KMS-11 (cell line): ENCODE data around the gene TOB1.

Experiments
- H2AFZ ChIP-seq: fragments of 200-600 bp; sonication (generic); 2 replicates; pipeline ENCODE4 v1.6.1; 2016; ENCODE audit warnings: antibody characterized with exemption, mixed run types, low read depth
- H3K27ac ChIP-seq: fragments of 200-600 bp; sonication (generic); 2 replicates; pipeline ENCODE4 v1.6.1; 2016; ENCODE audit warnings: mild to moderate bottlenecking, mixed run types
- H3K27me3 ChIP-seq: fragments of 200-600 bp; sonication (generic); 2 replicates; pipeline ENCODE4 v1.6.1; 2017; ENCODE audit warnings: mild to moderate bottlenecking, low read depth, mixed run types, moderate library complexity; ENCODE audit not compliant: insufficient read depth
- H3K36me3 ChIP-seq: fragments of 200-600 bp; sonication (generic); 2 replicates; pipeline ENCODE4 v1.6.1; 2017; ENCODE audit warnings: mild to moderate bottlenecking, mixed run types; ENCODE audit not compliant: insufficient read depth
- H3K4me1 ChIP-seq: fragments of 200-600 bp; sonication (generic); 2 replicates; pipeline ENCODE4 v1.6.1; 2016; ENCODE audit warnings: mild to moderate bottlenecking, low read depth, mixed run types; ENCODE audit not compliant: poor library complexity, severe bottlenecking
- H3K4me2 ChIP-seq: fragments of 200-600 bp; sonication (generic); 2 replicates; pipeline ENCODE4 v1.7.0; 2016; ENCODE audit warnings: mild to moderate bottlenecking, mixed run types
- H3K4me3 ChIP-seq: fragments of 200-600 bp; sonication (generic); IDR thresholded peaks from 2 replicates; pipeline ENCODE4 v1.6.1; 2017; ENCODE audit warnings: low read depth, low read length, mixed read lengths; ENCODE audit not compliant: insufficient read depth
- H3K79me2 ChIP-seq: fragments of 200-600 bp; sonication (generic); 2 replicates; pipeline ENCODE4 v1.6.1; 2016; ENCODE audit warnings: low read depth, mixed run types; ENCODE audit not compliant: insufficient read depth
- H3K9ac ChIP-seq: fragments of 200-600 bp; sonication (generic); 2 replicates; pipeline ENCODE4 v1.6.1; 2016; ENCODE audit warnings: mild to moderate bottlenecking, mixed run types
- H4K20me1 ChIP-seq: fragments of 200-600 bp; sonication (generic); 2 replicates; pipeline ENCODE4 v1.6.1; 2016; ENCODE audit warnings: mild to moderate bottlenecking, mixed run types; ENCODE audit not compliant: insufficient read depth
- CTCF ChIP-seq: fragments of 200-600 bp; sonication (generic); conservative IDR thresholded peaks from 2 replicates; pipeline ENCODE4 v1.6.1; 2017; ENCODE audit warnings: low read depth, mild to moderate bottlenecking, antibody characterized with exemption, low read length, moderate library complexity, mixed read lengths

Gene TOB1

GRCh38 chr17:50832267-50832863 is 33.8 kb downstream of the TOB1 start:
- Histone ChIP-seq H3K4me3 (no peak overlapping the region), H4K20me1 (no peaks in the 10 kb centered on the region), H3K9ac (no peak overlapping the region), H3K36me3 (no peaks in the 10 kb centered on the region), H3K79me2 (no peaks in the 10 kb centered on the region), H3K27ac (no peak overlapping the region), H3K4me2 (no peak overlapping the region), H2AFZ (no peak overlapping the region), H3K4me1 (peaks cover 29% of the 10 kb centered on the region), H3K27me3 (no peaks in the 10 kb centered on the region)
- no peak for TF ChIP-seq CTCF

DNA sequence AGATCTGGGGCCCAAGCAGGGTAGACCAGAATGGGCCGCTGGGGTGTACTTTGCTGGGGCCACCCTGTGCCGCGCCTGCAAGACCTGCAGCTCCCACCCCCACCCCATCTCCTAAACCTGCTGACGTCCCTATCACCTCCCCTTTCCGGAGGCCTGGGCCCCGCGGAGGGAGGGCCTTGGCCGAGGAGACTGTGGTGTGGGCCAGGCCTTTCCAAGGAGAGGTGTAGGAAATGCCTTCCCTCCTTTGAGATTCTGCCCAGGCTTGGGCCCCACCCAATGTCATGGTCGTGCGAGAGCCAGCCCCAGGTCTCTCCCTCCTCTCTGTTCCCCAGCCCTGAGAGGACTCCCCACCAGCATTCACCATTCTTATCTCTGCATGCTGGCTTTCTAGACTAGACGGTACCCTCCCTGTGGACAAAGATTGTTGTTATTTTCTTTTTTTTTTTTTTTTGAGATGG is 34.7 kb downstream of the TOB1 start:
- no peak for TF ChIP-seq CTCF
- Histone ChIP-seq H4K20me1 (no peaks in the 10 kb centered on the region), H3K4me3 (no peak overlapping the region), H3K4me2 (no peak overlapping the region), H3K4me1 (peaks cover 30% of the 10 kb centered on the region), H3K27me3 (no peaks in the 10 kb centered on the region), H3K9ac (no peak overlapping the region), H2AFZ (no peak overlapping the region), H3K27ac (no peak overlapping the region), H3K79me2 (no peaks in the 10 kb centered on the region), H3K36me3 (no peaks in the 10 kb centered on the region)

- no peak for TF ChIP-seq CTCF
- Histone ChIP-seq H3K27me3 (no peaks in the 10 kb centered on the region), H2AFZ (no peak overlapping the region), H3K4me3 (no peak overlapping the region), H3K27ac (no peak overlapping the region), H3K9ac (no peak overlapping the region), H3K4me2 (no peak overlapping the region), H4K20me1 (no peaks in the 10 kb centered on the region), H3K4me1 (peaks cover 30% of the 10 kb centered on the region), H3K36me3 (no peaks in the 10 kb centered on the region), H3K79me2 (no peaks in the 10 kb centered on the region)
Observed at GRCh38 chr17:50830994-50831393, 35.2 kb downstream of the TOB1 start.

GRCh38 chr17:50830352-50830751 is 35.8 kb downstream of the TOB1 start:
- Histone ChIP-seq H2AFZ (no peak overlapping the region), H4K20me1 (no peaks in the 10 kb centered on the region), H3K4me1 (peaks cover 30% of the 10 kb centered on the region), H3K36me3 (no peaks in the 10 kb centered on the region), H3K4me3 (no peak overlapping the region), H3K4me2 (no peak overlapping the region), H3K9ac (no peak overlapping the region), H3K79me2 (no peaks in the 10 kb centered on the region), H3K27ac (no peak overlapping the region), H3K27me3 (no peaks in the 10 kb centered on the region)
- no peak for TF ChIP-seq CTCF
